ENCODE data around the gene CHEK2. TPM values are rescaled to one million over a fixed set of nuclear protein-coding genes. Genes with fewer than 3 reads are reported as not detected.
A peak's percentile ranks its signal among the peaks of the same experiment; 100 is the strongest.
"Not testable (repeated sequence)": the region's sequence is repeated elsewhere in the genome, so short reads cannot be mapped to it uniquely, and the experiment has no call there.

CHEK2 gene
- 38.6 and 51.8 TPM in 2 replicates for total RNA-seq (2014; rRNA removed; shearing (Covaris generic); ENCODE audit: low replicate concordance)

DNA sequence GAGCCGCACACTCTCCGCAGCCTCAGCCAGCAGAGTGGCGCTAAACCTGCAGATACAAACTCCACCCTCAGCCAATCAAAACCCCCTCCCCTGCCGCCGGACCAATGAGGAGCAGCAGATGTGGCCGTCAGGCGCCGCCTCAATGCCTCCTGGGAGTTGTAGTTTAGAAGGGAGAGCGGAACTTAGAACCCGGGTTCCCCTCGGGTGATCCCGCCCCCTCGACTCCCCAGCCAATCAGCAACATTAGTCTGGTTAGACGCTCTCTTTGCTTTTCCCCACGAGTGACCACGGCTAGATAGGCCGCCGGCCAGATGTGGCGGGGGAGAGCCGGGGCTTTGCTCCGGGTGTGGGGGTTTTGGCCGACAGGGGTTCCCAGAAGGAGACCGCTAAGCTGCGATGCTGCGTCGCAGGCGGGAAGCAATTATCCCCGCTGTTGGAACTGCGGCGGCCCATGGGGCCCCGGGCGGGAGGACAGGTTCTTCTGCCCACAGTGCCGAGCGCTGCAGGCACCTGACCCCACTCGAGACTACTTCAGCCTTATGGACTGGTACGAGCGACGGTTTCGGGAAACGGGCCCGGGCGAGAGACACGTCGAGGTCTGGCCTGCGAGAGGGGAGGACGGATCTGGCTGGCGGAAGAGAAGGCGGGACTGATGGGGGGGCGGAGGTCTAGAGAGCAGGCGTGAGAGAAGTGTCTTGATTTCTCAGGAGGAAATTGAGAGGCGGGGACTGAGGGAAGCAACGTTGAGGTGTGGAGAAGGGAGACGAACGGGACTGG, at the start of gene CHEK2, which contains the start of gene HSCB:
TSS of gene CHEK2 (minus strand) at position 36 of the 777 bp plus-strand sequence. CDS start 7,099 bp downstream, outside the sequence.
TSS of gene HSCB (plus strand) at position 255 of the 777 bp plus-strand sequence. CDS start at position 312, 57 bp downstream.
- peak; percentile 99 for DNase-seq
- no peaks in the 10 kb centered on the region for H3K27me3 ChIP-seq
- peak within 1 kb of the TSS; percentile 96 for H3K4me3 ChIP-seq
- H3K9me3 ChIP-seq: no peaks in the 10 kb centered on the region
- peaks cover 29% of the 10 kb centered on the region for H3K36me3 ChIP-seq

DNA sequence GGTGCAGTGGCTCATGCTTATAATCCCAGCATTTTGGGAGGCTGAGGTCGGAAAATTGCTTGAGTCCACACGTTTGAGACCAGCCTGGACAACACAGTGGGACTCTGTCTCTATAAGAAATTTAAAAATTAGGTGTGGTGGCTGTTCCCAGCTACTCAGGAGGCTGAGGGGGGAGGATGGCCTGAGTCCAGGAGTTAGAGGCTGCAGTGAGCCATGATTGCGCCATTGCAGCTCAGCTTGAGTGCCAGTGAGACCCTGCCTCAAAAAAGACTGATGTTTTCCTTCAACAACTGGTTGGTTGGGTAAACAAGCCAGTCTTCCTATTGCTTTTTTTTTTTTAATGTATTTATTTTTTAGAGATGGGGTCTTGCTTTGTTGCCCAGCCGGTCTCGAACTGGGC, 49.5 kb upstream of the CHEK2 start:
- Histone ChIP-seq H3K36me3 (peaks cover 48% of the 10 kb centered on the region), H3K27me3 (no peaks in the 10 kb centered on the region), H3K4me3 (no peak overlapping the region), H3K9me3 (no peaks in the 10 kb centered on the region)
- no peak for DNase-seq

GRCh38 chr22:28788601-28789000, 47.0 kb upstream of the CHEK2 start:
- peaks cover 46% of the 10 kb centered on the region for H3K36me3 ChIP-seq
- no peak overlapping the region for H3K4me3 ChIP-seq
- H3K27me3 ChIP-seq: no peaks in the 10 kb centered on the region
- no peak for DNase-seq
- no peaks in the 10 kb centered on the region for H3K9me3 ChIP-seq

DNA sequence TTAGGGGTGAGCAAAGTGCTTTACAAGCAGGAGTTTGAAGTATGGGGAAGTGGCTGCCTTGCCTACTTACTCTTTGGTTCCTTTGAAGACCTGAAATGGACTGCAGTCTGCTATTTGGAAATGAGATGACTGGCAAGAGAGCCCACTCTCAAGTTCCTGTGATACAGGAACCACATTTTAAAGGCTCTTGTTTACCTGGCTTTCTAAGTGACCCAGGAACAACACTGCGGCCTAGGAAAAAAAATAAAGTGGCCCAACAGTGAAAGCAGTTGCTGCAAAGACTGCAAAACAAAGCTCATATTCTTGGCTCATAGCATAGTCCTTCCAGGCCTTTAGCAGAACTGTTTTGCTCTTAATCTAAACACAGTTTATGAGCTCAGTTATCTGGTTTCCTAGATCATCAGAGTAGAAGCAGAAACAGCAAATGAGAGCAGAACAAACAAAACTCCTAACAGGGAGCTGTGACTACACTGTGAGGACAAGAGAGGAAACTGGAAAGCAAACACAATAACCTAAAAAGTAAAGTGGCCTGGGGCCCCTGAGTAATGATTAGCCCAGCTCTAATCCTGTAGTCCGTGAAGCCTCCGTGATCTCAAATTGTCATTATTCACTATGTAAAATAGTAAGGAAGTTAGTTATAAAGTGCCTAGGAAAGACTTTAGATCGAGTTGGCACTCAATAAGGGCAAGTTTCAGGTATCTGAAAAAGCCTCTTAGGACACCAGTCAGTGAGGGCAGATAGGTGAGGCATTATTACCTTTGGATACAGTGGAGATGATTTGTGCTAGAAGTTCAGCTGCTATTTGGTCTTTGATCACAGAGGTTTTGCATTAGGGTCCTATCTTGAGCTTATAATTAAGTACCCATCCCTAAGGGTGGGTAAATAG, 42.4 kb upstream of the CHEK2 start:
- peaks cover 71% of the 10 kb centered on the region for H3K36me3 ChIP-seq
- H3K9me3 ChIP-seq: no peaks in the 10 kb centered on the region
- H3K27me3 ChIP-seq: no peaks in the 10 kb centered on the region
- no peak for DNase-seq
- no peak overlapping the region for H3K4me3 ChIP-seq

DNA sequence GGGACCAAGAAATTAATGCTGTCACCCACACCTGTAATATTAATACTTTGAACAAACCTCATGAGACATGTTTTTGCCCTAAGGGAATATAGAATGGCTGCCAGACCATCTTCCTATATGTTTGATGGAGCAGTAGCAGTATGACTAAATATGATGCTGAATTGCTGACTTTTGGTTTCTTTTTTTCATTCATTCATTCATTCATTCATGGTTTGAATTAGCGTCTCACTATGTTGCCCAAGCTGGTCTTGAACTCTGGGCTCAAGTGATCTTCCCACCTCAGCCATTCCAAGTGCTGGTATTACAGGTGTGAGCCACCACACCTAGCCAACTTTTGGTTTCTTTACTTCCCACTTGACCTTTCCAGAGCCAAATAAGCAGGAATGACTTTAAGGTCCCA, 38.7 kb upstream of the CHEK2 start:
- Histone ChIP-seq H3K36me3 (peaks cover 62% of the 10 kb centered on the region), H3K9me3 (no peaks in the 10 kb centered on the region), H3K4me3 (no peak overlapping the region), H3K27me3 (no peaks in the 10 kb centered on the region)
- no peak for DNase-seq

- Histone ChIP-seq H3K36me3 (peaks cover 62% of the 10 kb centered on the region), H3K27me3 (no peaks in the 10 kb centered on the region), H3K9me3 (no peaks in the 10 kb centered on the region), H3K4me3 (no peak overlapping the region)
- DNase-seq: no peak
Observed at GRCh38 chr22:28779833-28780232, 38.2 kb upstream of the CHEK2 start.

- H3K27me3 ChIP-seq: no peaks in the 10 kb centered on the region
- no peak for DNase-seq
- H3K4me3 ChIP-seq: no peak overlapping the region
- no peaks in the 10 kb centered on the region for H3K9me3 ChIP-seq
- H3K36me3 ChIP-seq: peaks cover 26% of the 10 kb centered on the region
Observed at GRCh38 chr22:28774378-28774777, 32.8 kb upstream of the CHEK2 start.

DNA sequence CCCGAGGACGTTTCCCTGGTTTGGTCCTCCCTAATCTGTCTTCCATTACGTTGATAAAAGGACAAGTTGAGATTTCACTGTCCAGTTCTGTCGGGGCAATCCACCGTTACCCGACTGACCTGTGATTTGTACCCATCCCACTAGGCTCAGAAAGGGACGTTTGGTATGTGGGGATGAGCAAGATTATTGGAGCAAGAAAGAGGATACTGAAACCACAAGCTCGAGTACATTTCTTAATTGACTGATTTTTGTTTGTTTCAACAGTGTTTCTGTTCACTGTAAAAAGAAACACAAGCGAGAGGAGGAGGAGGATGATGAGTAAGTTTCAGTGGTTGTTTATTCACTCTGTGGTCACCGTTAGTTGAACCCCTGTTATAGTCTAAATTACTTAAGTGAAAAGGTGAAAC, 31.8 kb upstream of the CHEK2 start:
- Histone ChIP-seq H3K27me3 (no peaks in the 10 kb centered on the region), H3K4me3 (peak overlapping the region; percentile 85), H3K9me3 (no peaks in the 10 kb centered on the region), H3K36me3 (peaks cover 21% of the 10 kb centered on the region)
- no peak for DNase-seq

DNA sequence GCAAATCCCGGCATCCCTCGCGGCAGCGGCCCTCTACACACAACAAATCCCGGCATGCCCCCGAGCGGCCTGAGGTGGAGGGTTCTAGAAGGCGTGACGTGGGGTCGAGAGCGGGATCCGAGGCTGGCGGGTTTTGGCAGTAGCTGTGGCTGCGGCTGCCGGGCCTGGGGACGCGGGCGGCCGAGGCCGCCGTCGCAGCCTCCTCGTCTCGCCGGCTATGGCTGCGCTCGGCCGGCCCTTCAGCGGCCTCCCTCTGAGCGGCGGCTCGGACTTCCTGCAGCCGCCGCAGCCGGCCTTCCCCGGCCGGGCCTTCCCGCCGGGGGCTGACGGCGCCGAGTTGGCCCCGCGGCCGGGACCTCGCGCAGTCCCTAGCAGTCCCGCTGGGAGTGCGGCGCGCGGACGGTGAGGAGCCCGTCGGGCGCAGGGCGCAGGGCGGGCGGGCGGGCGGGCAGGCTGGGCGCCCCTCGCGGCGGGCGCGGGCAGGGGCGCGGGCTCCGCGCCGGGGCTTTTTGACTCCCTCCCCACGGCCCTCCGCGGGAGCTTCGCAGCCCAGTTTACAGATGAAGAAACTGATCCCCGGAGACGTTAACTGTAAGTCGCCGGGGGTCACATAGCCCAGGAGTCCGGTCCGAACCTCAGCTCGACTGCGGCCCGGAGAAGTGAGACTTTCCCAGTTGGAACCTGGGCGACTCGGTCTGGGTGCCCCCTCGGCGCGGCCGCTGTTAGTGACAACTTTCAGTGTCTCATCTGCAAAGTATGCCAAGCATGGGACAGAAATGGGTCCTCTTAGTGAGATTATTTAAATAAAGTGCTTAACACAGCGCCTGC, 31.2 kb upstream of the CHEK2 start, which contains the start of gene CCDC117:
TSS of gene CCDC117 (plus strand) at position 63 of the 828 bp plus-strand sequence. CDS start at position 218, 155 bp downstream.
- peak within 1 kb of the TSS; percentile 85 for H3K4me3 ChIP-seq
- H3K9me3 ChIP-seq: no peaks in the 10 kb centered on the region
- H3K36me3 ChIP-seq: peaks cover 17% of the 10 kb centered on the region
- no peaks in the 10 kb centered on the region for H3K27me3 ChIP-seq
- DNase-seq: peak; percentile 95

DNA sequence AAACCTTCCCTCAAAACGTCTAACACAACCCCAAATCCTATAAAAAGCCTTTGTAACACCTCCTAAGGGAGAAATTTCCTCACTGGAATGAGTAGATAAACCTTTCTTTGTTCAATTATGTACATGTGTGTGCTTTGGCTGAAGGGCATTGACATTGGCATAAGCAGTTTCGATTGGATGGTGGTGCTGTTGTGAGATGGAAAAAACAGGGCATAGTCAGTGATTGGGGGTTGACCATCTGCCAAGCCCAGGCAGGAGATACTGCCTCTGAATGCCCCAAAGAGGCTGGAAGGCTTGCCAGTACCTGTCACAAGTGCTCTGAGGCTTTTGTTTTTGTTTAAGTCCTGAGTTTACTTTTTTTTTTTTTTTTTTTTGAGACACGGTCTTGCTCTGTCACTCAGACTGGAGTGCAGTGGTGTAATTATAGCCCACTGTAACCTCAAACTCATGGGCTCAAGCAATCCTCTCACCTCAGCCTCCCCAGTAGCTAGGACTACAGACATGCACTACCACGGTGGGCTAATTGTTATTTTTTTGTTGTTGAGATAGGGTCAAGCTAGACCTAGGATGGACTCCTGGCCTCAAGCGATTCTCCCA, 29.7 kb upstream of the CHEK2 start:
- H3K4me3 ChIP-seq: no peak overlapping the region
- peak; percentile 11 for DNase-seq
- H3K27me3 ChIP-seq: no peaks in the 10 kb centered on the region
- peaks cover 17% of the 10 kb centered on the region for H3K36me3 ChIP-seq
- H3K9me3 ChIP-seq: no peaks in the 10 kb centered on the region

GRCh38 chr22:28769394-28770085, 27.9 kb upstream of the CHEK2 start:
- peaks cover 3% of the 10 kb centered on the region for H3K36me3 ChIP-seq
- no peaks in the 10 kb centered on the region for H3K9me3 ChIP-seq
- no peak for DNase-seq
- H3K4me3 ChIP-seq: no peak overlapping the region
- H3K27me3 ChIP-seq: no peaks in the 10 kb centered on the region

- Histone ChIP-seq H3K36me3 (no peaks in the 10 kb centered on the region), H3K9me3 (no peaks in the 10 kb centered on the region), H3K27me3 (no peaks in the 10 kb centered on the region), H3K4me3 (no peak overlapping the region)
- DNase-seq: no peak
Observed at GRCh38 chr22:28768701-28769393, 27.2 kb upstream of the CHEK2 start.

- Histone ChIP-seq H3K27me3 (no peaks in the 10 kb centered on the region), H3K4me3 (no peak overlapping the region), H3K36me3 (no peaks in the 10 kb centered on the region), H3K9me3 (no peaks in the 10 kb centered on the region)
- DNase-seq: no peak
Observed at GRCh38 chr22:28766628-28767027, 25.0 kb upstream of the CHEK2 start.

DNA sequence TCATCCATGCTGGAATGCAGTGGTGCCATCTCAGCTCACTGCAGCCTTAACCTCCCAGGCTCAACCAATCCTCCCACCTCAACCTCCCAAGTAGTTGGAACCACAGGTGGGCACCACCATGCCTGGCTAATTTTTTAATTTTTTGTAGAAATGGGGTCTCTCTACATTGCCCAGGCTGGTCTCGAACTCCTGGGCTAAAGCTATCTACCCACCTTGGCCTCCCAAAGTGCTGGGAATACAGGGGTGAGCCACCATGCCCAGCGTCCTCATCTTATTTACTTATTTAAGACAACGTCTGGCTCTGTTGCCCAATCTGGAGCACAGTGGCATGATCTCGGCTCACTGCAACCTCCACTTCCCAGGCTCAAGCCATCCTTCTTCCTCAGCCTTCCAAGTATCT, 20.4 kb upstream of the CHEK2 start:
- H3K36me3 ChIP-seq, H3K27me3 ChIP-seq, H3K9me3 ChIP-seq, DNase-seq, H3K4me3 ChIP-seq: not testable (repeated sequence)

GRCh38 chr22:28761449-28761755, 19.8 kb upstream of the CHEK2 start:
- Histone ChIP-seq H3K36me3 (no peaks in the 10 kb centered on the region), H3K4me3 (no peak overlapping the region), H3K27me3 (no peaks in the 10 kb centered on the region), H3K9me3 (no peaks in the 10 kb centered on the region)
- no peak for DNase-seq

All from MG63 (cell line).